GM12891 (cell line): ENCODE data around the gene TLL1.

Experiments
- POLR2A ChIP-seq: IDR thresholded peaks from 2 replicates; pipeline ENCODE4 v1.6.1; 2011; ENCODE audit warnings: low read depth, low read length, control low read depth
- POLR2AphosphoS5 ChIP-seq: IDR thresholded peaks from 2 replicates; pipeline ENCODE4 v1.6.1; 2011; ENCODE audit warnings: low read depth, low read length, control low read depth

DNA sequence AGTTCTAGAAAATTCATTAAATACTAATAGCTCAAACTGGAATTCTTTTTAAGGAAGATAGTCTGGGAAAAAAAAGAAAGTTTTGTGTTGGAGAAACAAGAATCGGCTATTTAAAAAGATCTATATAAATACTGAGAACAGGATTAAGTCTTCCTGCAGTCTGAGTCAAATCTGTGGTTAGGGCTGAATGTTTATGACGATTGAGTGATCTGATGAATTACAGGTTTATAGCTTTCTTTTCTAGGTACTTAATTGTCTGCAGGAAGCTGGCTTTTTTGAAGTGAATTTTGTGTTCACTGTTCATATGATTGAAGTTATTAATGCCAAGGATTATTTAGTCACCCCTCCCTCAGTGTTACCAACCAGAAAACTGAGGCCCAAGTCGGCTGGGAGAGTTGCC, 42.2 kb downstream of the TLL1 start:
- no peak for TF ChIP-seq POLR2A
- no peak for TF ChIP-seq POLR2AphosphoS5
